Suppressor macrophage treated with lipopolysaccharide for 1 hour (primary cell): ENCODE data around the gene CARD11.
A peak's percentile ranks its signal among the peaks of the same experiment; 100 is the strongest.

ENCODE experiments used
- DNase-seq, 3 donors: peaks; one replicate each; pipeline ENCODE4 v3.0.0-alpha.2; 2020 to 2022

Gene CARD11

GRCh38 chr7:2980401-2981102 lies 63.1 kb downstream of the CARD11 start:
- DNase-seq, result peak; percentile 60 to 81 (median 75)

GRCh38 chr7:2979951-2980350 lies 63.7 kb downstream of the CARD11 start:
- DNase-seq, result peak in 2 of 3 donors; percentile 18 to 25

- DNase-seq, result no peak
Observed at GRCh38 chr7:2979201-2979631, 64.5 kb downstream of the CARD11 start.

- DNase-seq, result peak; percentile 26 to 63 (median 29)
Observed at GRCh38 chr7:2978408-2978807, 65.3 kb downstream of the CARD11 start.

- DNase-seq, result no peak
Observed at GRCh38 chr7:2975821-2976371, 67.8 kb downstream of the CARD11 start.

- DNase-seq, result no peak
Observed at GRCh38 chr7:2974093-2974819, 69.4 kb downstream of the CARD11 start.

- no peak for DNase-seq
Observed at GRCh38 chr7:2972835-2973161, 70.9 kb downstream of the CARD11 start.

GRCh38 chr7:2971914-2972834 lies 71.5 kb downstream of the CARD11 start:
- no peak for DNase-seq

- no peak for DNase-seq
Observed at GRCh38 chr7:2970861-2971260, 72.8 kb downstream of the CARD11 start.

GRCh38 chr7:2970307-2970664 lies 73.4 kb downstream of the CARD11 start:
- DNase-seq, result no peak

GRCh38 chr7:2969398-2970306 lies 74.0 kb downstream of the CARD11 start:
- DNase-seq, result no peak

- no peak for DNase-seq
Observed at GRCh38 chr7:2968616-2969397, 74.9 kb downstream of the CARD11 start.

- no peak for DNase-seq
Observed at GRCh38 chr7:2968176-2968575, 75.5 kb downstream of the CARD11 start.

- no peak for DNase-seq
Observed at GRCh38 chr7:2967705-2968104, 76.0 kb downstream of the CARD11 start.

GRCh38 chr7:2967253-2967652 lies 76.4 kb downstream of the CARD11 start:
- DNase-seq, result no peak

GRCh38 chr7:2966466-2967078 lies 77.1 kb downstream of the CARD11 start:
- no peak for DNase-seq

- DNase-seq, result no peak
Observed at GRCh38 chr7:2965745-2966270, 77.9 kb downstream of the CARD11 start.

- DNase-seq, result no peak
Observed at GRCh38 chr7:2965301-2965700, 78.4 kb downstream of the CARD11 start.

GRCh38 chr7:2964208-2964607 lies 79.5 kb downstream of the CARD11 start:
- no peak for DNase-seq

GRCh38 chr7:2962865-2963264 lies 80.8 kb downstream of the CARD11 start:
- DNase-seq, result peak; percentile 84 to 92 (median 87)
